HL-60 (cell line): ENCODE data around the gene EHD1.

ENCODE experiments used
- DNase-seq, 2 experiments: peaks; one replicate each; pipeline ENCODE4 v3.0.0-alpha.2; 2010 to 2020; ENCODE audit warnings: low read depth in 1 of 2, low spot score in 1 of 2
- H3K27ac ChIP-seq: fragments of 250-450 bp; sonication (Bioruptor Pico); replicated peaks from 2 replicates; pipeline ENCODE4 v1.5.1; 2020; ENCODE audit warnings: mild to moderate bottlenecking, moderate library complexity
- H3K27me3 ChIP-seq: fragments of 250-450 bp; sonication (Bioruptor Pico); 2 replicates; pipeline ENCODE4 v1.5.1; 2021; ENCODE audit warnings: mild to moderate bottlenecking, moderate library complexity; ENCODE audit not compliant: insufficient read depth, poor library complexity, severe bottlenecking
- H3K4me3 ChIP-seq: replicated peaks from 2 replicates; pipeline ENCODE4 v1.5.1; 2011; ENCODE audit warnings: mild to moderate bottlenecking, control low read depth, low read length; ENCODE audit not compliant: insufficient read depth
- GABPA ChIP-seq: IDR thresholded peaks from 2 replicates; pipeline ENCODE4 v1.6.1; 2012; ENCODE audit warnings: low read depth
- POLR2AphosphoS5 ChIP-seq: IDR thresholded peaks from 2 replicates; pipeline ENCODE4 v1.6.1; 2012; ENCODE audit warnings: low read depth
- SPI1 ChIP-seq: IDR thresholded peaks from 2 replicates; pipeline ENCODE4 v1.6.1; 2012; ENCODE audit warnings: low read depth, mild to moderate bottlenecking, borderline replicate concordance
- TF ChIP-seq, protein P1 (sequence below): IDR thresholded peaks from 2 replicates; pipeline ENCODE4 v1.6.1; 2012; ENCODE audit warnings: low read depth; ENCODE audit not compliant: insufficient replicate concordance
- TF ChIP-seq, protein P2 (sequence below): IDR thresholded peaks from one replicate; pipeline ENCODE4 v1.5.1; 2011; ENCODE audit warnings: low read length, control low read depth, inconsistent platforms; ENCODE audit not compliant: insufficient read depth

EHD1 gene

DNA sequence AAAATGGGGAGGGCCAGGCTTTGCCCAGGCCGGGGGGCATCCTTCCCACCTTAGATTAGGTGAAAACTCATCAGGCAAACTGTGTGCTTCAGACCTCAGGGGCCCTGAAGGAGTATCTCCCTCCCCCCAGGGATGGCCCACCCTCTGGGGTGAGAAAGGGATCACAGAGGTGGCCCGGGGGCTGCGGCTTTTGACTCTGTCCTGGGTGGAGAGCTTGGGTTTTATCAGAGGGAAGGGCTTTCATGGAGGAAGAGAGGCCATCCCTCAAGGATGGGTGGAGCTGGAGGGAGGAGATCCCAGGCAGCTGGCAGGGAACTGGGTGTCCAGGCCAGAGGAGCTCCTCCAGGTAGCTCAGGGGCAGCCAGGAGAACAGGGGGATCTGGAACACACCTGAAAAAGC, 43.0 kb upstream of the EHD1 start:
- TF ChIP-seq SPI1 (no peak), POLR2AphosphoS5 (no peak), GABPA (no peak)
- TF ChIP-seq, protein P1, sequence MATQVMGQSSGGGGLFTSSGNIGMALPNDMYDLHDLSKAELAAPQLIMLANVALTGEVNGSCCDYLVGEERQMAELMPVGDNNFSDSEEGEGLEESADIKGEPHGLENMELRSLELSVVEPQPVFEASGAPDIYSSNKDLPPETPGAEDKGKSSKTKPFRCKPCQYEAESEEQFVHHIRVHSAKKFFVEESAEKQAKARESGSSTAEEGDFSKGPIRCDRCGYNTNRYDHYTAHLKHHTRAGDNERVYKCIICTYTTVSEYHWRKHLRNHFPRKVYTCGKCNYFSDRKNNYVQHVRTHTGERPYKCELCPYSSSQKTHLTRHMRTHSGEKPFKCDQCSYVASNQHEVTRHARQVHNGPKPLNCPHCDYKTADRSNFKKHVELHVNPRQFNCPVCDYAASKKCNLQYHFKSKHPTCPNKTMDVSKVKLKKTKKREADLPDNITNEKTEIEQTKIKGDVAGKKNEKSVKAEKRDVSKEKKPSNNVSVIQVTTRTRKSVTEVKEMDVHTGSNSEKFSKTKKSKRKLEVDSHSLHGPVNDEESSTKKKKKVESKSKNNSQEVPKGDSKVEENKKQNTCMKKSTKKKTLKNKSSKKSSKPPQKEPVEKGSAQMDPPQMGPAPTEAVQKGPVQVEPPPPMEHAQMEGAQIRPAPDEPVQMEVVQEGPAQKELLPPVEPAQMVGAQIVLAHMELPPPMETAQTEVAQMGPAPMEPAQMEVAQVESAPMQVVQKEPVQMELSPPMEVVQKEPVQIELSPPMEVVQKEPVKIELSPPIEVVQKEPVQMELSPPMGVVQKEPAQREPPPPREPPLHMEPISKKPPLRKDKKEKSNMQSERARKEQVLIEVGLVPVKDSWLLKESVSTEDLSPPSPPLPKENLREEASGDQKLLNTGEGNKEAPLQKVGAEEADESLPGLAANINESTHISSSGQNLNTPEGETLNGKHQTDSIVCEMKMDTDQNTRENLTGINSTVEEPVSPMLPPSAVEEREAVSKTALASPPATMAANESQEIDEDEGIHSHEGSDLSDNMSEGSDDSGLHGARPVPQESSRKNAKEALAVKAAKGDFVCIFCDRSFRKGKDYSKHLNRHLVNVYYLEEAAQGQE = no peak
- TF ChIP-seq, protein P2, sequence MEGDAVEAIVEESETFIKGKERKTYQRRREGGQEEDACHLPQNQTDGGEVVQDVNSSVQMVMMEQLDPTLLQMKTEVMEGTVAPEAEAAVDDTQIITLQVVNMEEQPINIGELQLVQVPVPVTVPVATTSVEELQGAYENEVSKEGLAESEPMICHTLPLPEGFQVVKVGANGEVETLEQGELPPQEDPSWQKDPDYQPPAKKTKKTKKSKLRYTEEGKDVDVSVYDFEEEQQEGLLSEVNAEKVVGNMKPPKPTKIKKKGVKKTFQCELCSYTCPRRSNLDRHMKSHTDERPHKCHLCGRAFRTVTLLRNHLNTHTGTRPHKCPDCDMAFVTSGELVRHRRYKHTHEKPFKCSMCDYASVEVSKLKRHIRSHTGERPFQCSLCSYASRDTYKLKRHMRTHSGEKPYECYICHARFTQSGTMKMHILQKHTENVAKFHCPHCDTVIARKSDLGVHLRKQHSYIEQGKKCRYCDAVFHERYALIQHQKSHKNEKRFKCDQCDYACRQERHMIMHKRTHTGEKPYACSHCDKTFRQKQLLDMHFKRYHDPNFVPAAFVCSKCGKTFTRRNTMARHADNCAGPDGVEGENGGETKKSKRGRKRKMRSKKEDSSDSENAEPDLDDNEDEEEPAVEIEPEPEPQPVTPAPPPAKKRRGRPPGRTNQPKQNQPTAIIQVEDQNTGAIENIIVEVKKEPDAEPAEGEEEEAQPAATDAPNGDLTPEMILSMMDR = no peak
- no peaks in the 10 kb centered on the region for H3K27me3 ChIP-seq
- no peak overlapping the region for H3K27ac ChIP-seq

DNA sequence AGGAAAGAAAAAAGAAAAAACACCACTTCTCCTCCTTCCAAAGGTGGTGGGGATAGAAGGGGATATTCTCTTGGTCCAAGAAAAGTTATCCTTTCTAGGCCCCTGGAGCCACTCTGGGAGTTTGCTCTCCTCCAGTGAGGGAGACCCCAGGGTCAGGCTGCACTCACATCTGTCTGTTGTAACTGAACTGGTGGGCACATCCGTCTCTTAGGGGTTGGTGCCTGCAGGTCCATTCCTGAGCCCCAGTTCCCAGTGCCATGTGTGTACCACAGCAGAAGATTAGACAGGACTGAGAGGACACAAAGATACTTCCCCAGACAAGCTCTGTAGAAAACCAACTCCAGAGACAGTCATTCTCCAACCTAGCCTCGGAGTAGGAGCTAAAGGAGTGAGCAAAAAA, 41.7 kb upstream of the EHD1 start:
- Histone ChIP-seq H3K27ac (no peak overlapping the region), H3K27me3 (no peaks in the 10 kb centered on the region), H3K4me3 (no peak overlapping the region)
- DNase-seq = no peak
- TF ChIP-seq POLR2AphosphoS5 = no peak
- TF ChIP-seq, protein P2 = no peak
- no peak for TF ChIP-seq GABPA
- TF ChIP-seq SPI1 = no peak
- TF ChIP-seq, protein P1 = no peak

More for the DNA sequence above, 43.0 kb upstream of the EHD1 start:
- no peak for DNase-seq
- no peak overlapping the region for H3K4me3 ChIP-seq

DNA sequence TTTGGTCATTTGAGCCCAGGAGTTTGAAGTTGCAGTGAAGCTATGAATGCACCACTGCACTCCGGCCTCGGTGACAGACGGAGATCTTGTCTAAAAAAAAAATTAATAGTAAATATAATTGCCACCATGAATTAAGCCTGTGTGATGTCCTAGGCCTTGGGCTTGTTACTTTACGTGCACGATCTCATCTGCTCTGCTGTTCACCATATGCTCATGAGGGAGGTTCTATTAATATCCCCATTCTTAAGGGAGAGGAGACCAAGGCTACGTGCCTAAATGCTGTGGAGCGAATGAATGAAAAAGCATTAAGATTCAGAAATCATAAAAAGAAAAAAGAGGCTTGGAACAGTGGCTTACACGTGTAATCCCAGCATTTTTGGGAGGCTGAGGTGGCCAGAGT, 41.2 kb upstream of the EHD1 start:
- no peaks in the 10 kb centered on the region for H3K27me3 ChIP-seq
- no peak for DNase-seq
- H3K27ac ChIP-seq = no peak overlapping the region
- TF ChIP-seq GABPA (no peak), SPI1 (no peak), POLR2AphosphoS5 (no peak)
- TF ChIP-seq, protein P1 = no peak
- TF ChIP-seq, protein P2 = no peak
- no peak overlapping the region for H3K4me3 ChIP-seq
